Left renal pelvis (tissue), 4 donors: ENCODE results near the gene ACACA. TPM values are rescaled to one million over a fixed set of nuclear protein-coding genes. Genes with fewer than 3 reads are reported as not detected.

Source experiments
- DNase-seq, 4 donors: peaks; one replicate each; pipeline ENCODE4 v3.0.0-alpha.2; 2013; ENCODE audit warnings: low read depth in 4 of 4, low spot score in 3 of 4
- polyA plus RNA-seq, 4 donors: library from polyadenylated mRNA; unstranded; fragments of 120-200 nt; gene quantifications; one replicate each; pipeline ENCODE4 v1.2.1, GENCODE V29; 2013; ENCODE audit not compliant: insufficient read length in 4 of 4

The ACACA gene
- polyA plus RNA-seq, 4 donors, result 37.4 to 46.2 (median 42.6) TPM

DNA sequence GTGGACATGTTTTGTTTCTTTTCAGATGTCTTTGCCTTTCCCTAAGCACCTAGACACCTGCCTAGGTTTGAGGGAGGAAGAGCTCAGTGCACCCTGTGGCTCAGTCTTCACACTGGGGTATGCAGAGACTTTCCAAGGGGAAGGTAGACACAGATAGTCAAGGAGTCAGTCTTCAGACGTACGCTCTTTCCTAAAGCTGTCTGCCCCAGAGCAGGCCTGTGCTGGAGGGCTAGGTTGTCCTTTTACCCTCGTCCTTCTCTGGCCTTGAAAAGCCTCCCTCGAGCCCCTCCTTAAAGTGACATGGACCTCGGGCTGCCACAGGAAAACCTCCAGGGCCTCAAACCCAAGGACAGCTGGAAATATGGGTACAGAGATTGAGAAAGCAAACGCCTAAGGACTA, 354.2 kb downstream of the ACACA start:
- DNase-seq, result no peak

DNA sequence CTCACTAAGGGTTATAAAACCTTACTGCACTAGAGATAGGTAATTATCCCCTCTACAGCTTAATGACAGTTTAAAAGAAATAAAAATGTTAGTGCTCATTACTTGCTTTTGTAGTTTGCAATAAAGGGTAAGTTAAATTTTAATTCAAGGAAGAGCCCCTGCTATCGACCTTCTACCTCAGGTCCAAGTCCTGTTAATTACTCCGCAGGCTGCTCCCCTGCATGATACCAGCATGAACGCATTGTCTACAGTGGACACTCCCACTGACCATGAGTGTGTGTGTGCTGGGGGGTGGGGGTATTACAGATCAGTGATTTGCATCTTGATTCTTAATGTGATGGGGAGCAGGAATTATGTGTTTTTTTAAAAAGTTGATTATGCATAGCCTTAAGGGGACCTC, 354.8 kb downstream of the ACACA start:
- DNase-seq, result no peak

DNA sequence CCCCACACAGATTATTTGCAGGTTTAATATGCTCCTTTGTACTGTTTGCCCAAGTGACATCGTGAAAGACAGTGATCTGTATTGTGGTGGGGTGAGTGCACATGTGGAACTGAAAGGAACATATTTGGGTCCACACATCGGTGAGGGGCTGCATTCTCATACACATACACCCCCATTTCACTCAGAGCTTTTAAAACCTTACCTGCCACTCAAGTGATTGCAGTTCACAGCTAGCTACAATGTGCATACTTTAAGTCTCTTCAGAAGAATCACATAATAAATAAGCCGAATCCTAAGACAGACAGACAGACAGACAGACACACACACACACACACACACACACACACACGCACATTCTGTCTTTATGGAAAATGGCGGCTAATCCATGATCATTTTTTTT, 355.3 kb downstream of the ACACA start:
- no peak for DNase-seq

DNA sequence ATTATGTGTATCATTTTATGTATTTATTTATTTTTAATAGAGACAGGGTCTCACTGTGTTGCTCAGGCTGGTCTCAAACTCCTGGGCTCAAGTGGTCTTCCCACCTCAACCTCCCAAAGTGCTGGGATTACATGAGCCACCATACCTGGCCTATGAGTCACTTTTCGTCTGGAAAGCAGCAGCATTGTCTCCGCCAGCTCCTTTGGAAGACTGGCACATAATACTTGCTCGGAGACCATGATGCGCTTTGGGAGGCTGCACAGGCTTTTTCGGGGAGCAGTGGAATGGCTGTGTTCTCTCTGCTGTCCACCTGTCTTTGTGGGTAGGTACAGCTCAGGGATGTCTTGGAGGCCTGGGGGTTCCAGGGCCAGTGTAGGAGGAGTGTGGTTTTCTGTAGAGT, 355.7 kb downstream of the ACACA start:
- DNase-seq, result no peak

GRCh38 chr17:37048811-37049210, 357.8 kb downstream of the ACACA start:
- DNase-seq, result no peak

- peak; percentile 70 to 82 (median 74) for DNase-seq
Measured at GRCh38 chr17:37047631-37048104, 359.0 kb downstream of the ACACA start.

- DNase-seq, result no peak
Measured at GRCh38 chr17:37045351-37045922, 361.2 kb downstream of the ACACA start.

- DNase-seq, result no peak
Measured at GRCh38 chr17:37043201-37043600, 363.4 kb downstream of the ACACA start.

- DNase-seq, result no peak
Measured at GRCh38 chr17:37041932-37042331, 364.7 kb downstream of the ACACA start.

GRCh38 chr17:37039269-37039668, 367.4 kb downstream of the ACACA start:
- no peak for DNase-seq

- DNase-seq, result no peak
Measured at GRCh38 chr17:37037590-37038155, 369.0 kb downstream of the ACACA start.

Other genes starting within 250 kb of the ACACA start
- gene C17orf78, start 30.9 kb downstream of the ACACA start, polyA plus RNA-seq, result under 1 TPM in 2 of 4 donors, not detected in 2; 0.12 to 0.40 TPM
- 10 to 100 TPM; 16.6 to 28.8 (median 21.6) TPM for gene TADA2A, start 50 bp upstream of the ACACA start, polyA plus RNA-seq
- gene DUSP14, start 83.1 kb upstream of the ACACA start, polyA plus RNA-seq, result 10 to 100 TPM; 13.1 to 17.1 (median 13.4) TPM
- 10 to 100 TPM; 32.6 to 47.8 (median 43.6) TPM for gene SYNRG, start 202.6 kb upstream of the ACACA start, polyA plus RNA-seq
- gene DDX52, start 236.6 kb upstream of the ACACA start, polyA plus RNA-seq, result 10 to 100 TPM; 31.0 to 44.8 (median 42.6) TPM